Neural cell (in vitro differentiated cells): Measurements from ENCODE around the gene OR2D2. TPM values are rescaled to one million over a fixed set of nuclear protein-coding genes. Genes with fewer than 3 reads are reported as not detected.

Source experiments
- H2AFZ ChIP-seq: fragments of 200-600, 300-800 bp; sonication (generic), shearing (Covaris generic); 2 replicates; pipeline ENCODE4 v1.6.0; 2014; ENCODE audit warnings: low read depth, mild to moderate bottlenecking, antibody characterized with exemption, low read length, moderate library complexity
- H3F3A ChIP-seq: fragments of 200-600 bp; shearing (Covaris generic); 2 replicates; pipeline ENCODE4 v1.6.1; 2016; ENCODE audit warnings: mild to moderate bottlenecking, moderate library complexity, mixed read lengths, antibody characterized with exemption, low read length; ENCODE audit not compliant: insufficient read depth, poor library complexity, severe bottlenecking
- H3K27ac ChIP-seq: fragments of 200-600, 300-800 bp; sonication (generic), shearing (Covaris generic); 2 replicates; pipeline ENCODE4 v1.5.1; 2014; ENCODE audit warnings: mild to moderate bottlenecking, low read length, moderate library complexity
- H3K27me3 ChIP-seq: fragments of 300-800, 200-600 bp; sonication (generic), shearing (Covaris generic); 2 replicates; pipeline ENCODE4 v1.6.0; 2014; ENCODE audit warnings: mild to moderate bottlenecking, low read depth, low read length, moderate library complexity; ENCODE audit not compliant: insufficient read depth
- H3K36me3 ChIP-seq: fragments of 300-800, 200-600 bp; sonication (generic), shearing (Covaris generic); 2 replicates; pipeline ENCODE4 v1.5.1; 2014; ENCODE audit warnings: mild to moderate bottlenecking, antibody characterized with exemption, low read length, moderate library complexity; ENCODE audit not compliant: insufficient read depth
- H3K4me2 ChIP-seq: fragments of 300-800, 200-600 bp; sonication (generic), shearing (Covaris generic); 2 replicates; pipeline ENCODE4 v1.6.0; 2014; ENCODE audit warnings: mild to moderate bottlenecking, low read length
- H3K4me3 ChIP-seq: fragments of 300-800, 200-600 bp; sonication (generic), shearing (Covaris generic); 2 replicates; pipeline ENCODE4 v1.5.1; 2014; ENCODE audit warnings: mild to moderate bottlenecking, low read length, moderate library complexity
- H3K79me2 ChIP-seq: fragments of 200-600 bp; shearing (Covaris generic); replicated peaks from 2 replicates; pipeline ENCODE4 v1.6.0; 2014; ENCODE audit warnings: mild to moderate bottlenecking, low read length, moderate library complexity; ENCODE audit not compliant: insufficient read depth
- H3K9ac ChIP-seq: fragments of 300-800, 200-600 bp; sonication (generic), shearing (Covaris generic); 2 replicates; pipeline ENCODE4 v1.6.1; 2016; ENCODE audit warnings: mild to moderate bottlenecking, low read length, mixed read lengths
- H3K9me2 ChIP-seq: fragments of 200-600 bp; shearing (Covaris generic); 2 replicates; pipeline ENCODE4 v1.6.1; 2016; ENCODE audit warnings: mild to moderate bottlenecking, low read length, mixed read lengths; ENCODE audit not compliant: insufficient read depth
- H3K9me3 ChIP-seq: fragments of 200-600, 300-800 bp; sonication (generic), shearing (Covaris generic); 2 replicates; pipeline ENCODE4 v1.6.1; 2016; ENCODE audit warnings: mild to moderate bottlenecking, mixed run types, low read length, moderate library complexity, mixed read lengths
- H4K20me1 ChIP-seq: fragments of 200-600 bp; shearing (Covaris generic); 2 replicates; pipeline ENCODE4 v1.6.1; 2016; ENCODE audit warnings: mild to moderate bottlenecking, mixed run types; ENCODE audit not compliant: insufficient read depth
- CTCF ChIP-seq: fragments of 450-650 bp; IDR thresholded peaks from 2 replicates; pipeline ENCODE4 v1.5.1; 2014; ENCODE audit warnings: antibody characterized with exemption, mild to moderate bottlenecking, moderate library complexity; ENCODE audit not compliant: poor library complexity, severe bottlenecking
- EP300 ChIP-seq: fragments of 450-650 bp; conservative IDR thresholded peaks from 2 replicates; pipeline ENCODE4 v1.6.1; 2014; ENCODE audit warnings: antibody characterized with exemption, mild to moderate bottlenecking, moderate library complexity; ENCODE audit not compliant: poor library complexity, severe bottlenecking
- EZH2 ChIP-seq: fragments of 200-600, 300-800 bp; shearing (Covaris generic), sonication (generic); IDR thresholded peaks from 2 replicates; pipeline ENCODE4 v1.6.1; 2014; ENCODE audit warnings: antibody characterized with exemption, low read length, borderline replicate concordance, mild to moderate bottlenecking; ENCODE audit not compliant: insufficient read depth, poor library complexity, severe bottlenecking
- MXI1 ChIP-seq: fragments of 450-650 bp; conservative IDR thresholded peaks from 2 replicates; pipeline ENCODE4 v1.6.1; 2014; ENCODE audit warnings: antibody characterized with exemption, mild to moderate bottlenecking; ENCODE audit not compliant: poor library complexity, severe bottlenecking
- POLR2AphosphoS5 ChIP-seq: IDR thresholded peaks from 2 replicates; pipeline ENCODE4 v1.6.1; 2012
- RAD21 ChIP-seq: fragments of 450-650 bp; conservative IDR thresholded peaks from 2 replicates; pipeline ENCODE4 v1.6.1; 2014; ENCODE audit warnings: antibody characterized with exemption, mild to moderate bottlenecking, moderate library complexity
- REST ChIP-seq: IDR thresholded peaks from 2 replicates; pipeline ENCODE4 v1.6.1; 2012; ENCODE audit warnings: borderline replicate concordance
- SMC3 ChIP-seq: fragments of 450-650 bp; conservative IDR thresholded peaks from 2 replicates; pipeline ENCODE4 v1.6.1; 2014; ENCODE audit warnings: antibody characterized with exemption, mild to moderate bottlenecking, moderate library complexity; ENCODE audit not compliant: poor library complexity
- TAF1 ChIP-seq: IDR thresholded peaks from 2 replicates; pipeline ENCODE4 v1.6.1; 2012; ENCODE audit warnings: low read depth
- polyA plus RNA-seq: library from polyadenylated mRNA; depleted of rRNA; stranded (reverse); fragments of >200 nt; gene quantifications from 2 replicates; pipeline ENCODE4 v1.2.3, GENCODE V29; 2014

Gene OR2D2
- polyA plus RNA-seq, 1 donor from 2014 or later, result not detected

- no peak overlapping the region for H3K9ac ChIP-seq
- H2AFZ ChIP-seq, result no peak overlapping the region
- H3K9me3 ChIP-seq, result peaks cover 3% of the 10 kb centered on the region
- no peak overlapping the region for H3K27ac ChIP-seq
- no peaks in the 10 kb centered on the region for H4K20me1 ChIP-seq
- no peaks in the 10 kb centered on the region for H3K27me3 ChIP-seq
- no peaks in the 10 kb centered on the region for H3K36me3 ChIP-seq
- no peak overlapping the region for H3K4me3 ChIP-seq
- H3K9me2 ChIP-seq, result no peaks in the 10 kb centered on the region
- H3K4me2 ChIP-seq, result no peak overlapping the region
- TF ChIP-seq EZH2 (no peak), RAD21 (no peak), MXI1 (no peak), POLR2AphosphoS5 (no peak), CTCF (no peak), SMC3 (no peak), REST (no peak), EP300 (no peak), TAF1 (no peak)
- H3K79me2 ChIP-seq, result no peaks in the 10 kb centered on the region
- no peaks in the 10 kb centered on the region for H3F3A ChIP-seq
Measured at GRCh38 chr11:6850526-6850925, 41.8 kb downstream of the OR2D2 start.

DNA sequence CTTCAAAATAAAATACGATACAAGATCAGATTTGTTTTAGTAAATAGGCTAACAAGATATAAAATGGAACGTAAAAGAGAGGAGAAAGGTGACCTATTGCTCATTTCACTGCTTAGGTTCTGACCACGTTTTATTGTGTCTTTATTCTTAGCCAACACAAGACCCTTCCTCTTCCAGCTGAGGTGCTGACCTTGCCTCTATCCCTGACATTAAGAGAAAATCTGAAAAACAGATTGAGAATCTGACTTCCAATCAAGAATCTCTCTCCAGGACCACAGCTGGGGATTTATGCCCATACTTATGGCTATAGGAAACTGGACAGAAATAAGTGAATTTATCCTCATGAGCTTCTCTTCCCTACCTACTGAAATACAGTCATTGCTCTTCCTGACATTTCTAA lies 46.9 kb downstream of the OR2D2 start, which contains the start of gene OR10A5:
OR10A5 (plus strand) TSS at position 301 of the 400 bp plus-strand sequence; CDS start at position 301, 0 bp downstream.
- TF ChIP-seq EP300 (no peak), REST (no peak), EZH2 (no peak), RAD21 (no peak), SMC3 (no peak), MXI1 (no peak), POLR2AphosphoS5 (no peak), CTCF (no peak)
- H3K27me3 ChIP-seq, result no peaks in the 10 kb centered on the region
- H3K79me2 ChIP-seq, result no peaks in the 10 kb centered on the region
- H3K9me3 ChIP-seq, result no peaks in the 10 kb centered on the region
- H3K27ac ChIP-seq, result no peak within 1 kb of the TSS
- H3K9me2 ChIP-seq, result no peaks in the 10 kb centered on the region
- H3K4me3 ChIP-seq, result no peak within 1 kb of the TSS
- no peaks in the 10 kb centered on the region for H3K36me3 ChIP-seq
- no peaks in the 10 kb centered on the region for H4K20me1 ChIP-seq
- no peak within 1 kb of the TSS for H3K4me2 ChIP-seq
- no peak within 1 kb of the TSS for H3K9ac ChIP-seq
- no peak within 1 kb of the TSS for H2AFZ ChIP-seq
- no peaks in the 10 kb centered on the region for H3F3A ChIP-seq
